Activated CD8-positive, alpha-beta memory T cell treated with anti-CD3 and anti-CD28 coated beads for 36 hours (primary cell): ENCODE data around the gene FXYD6. TPM values are rescaled to one million over a fixed set of nuclear protein-coding genes. Genes with fewer than 3 reads are reported as not detected.

Experiments used
- CTCF ChIA-PET: fragments of 350-600 bp; sonication (Branson Sonifier 250); formaldehyde crosslinking; loops from one replicate; lab custom pipeline; 2021; ENCODE audit warnings: antibody characterized with exemption; lab: Charles Lee
- POLR2A ChIA-PET: fragments of 350-600 bp; sonication (Branson Sonifier 250); formaldehyde crosslinking; loops from one replicate; lab custom pipeline; 2021; ENCODE audit warnings: antibody characterized with exemption; lab: Charles Lee
- total RNA-seq, 2 experiments: library from RNA; stranded (reverse); gene quantifications; one replicate each; pipeline ENCODE4 v1.2.3, GENCODE V29; 2021

The FXYD6 gene
- total RNA-seq, 2 experiments from 2014 or later: 0.10 TPM; not detected in 1

- ChIA-PET POLR2A (no interaction called here), CTCF (interaction anchor here (1.2 kb wide), 1 partner anchor 10 kb away, joined by 4 read pairs; no protein-coding TSS in a partner anchor)
These were observed 15.1 kb downstream of the FXYD6 start for GRCh38 chr11:117861151-117862018.

GRCh38 chr11:117860139-117860538 lies 16.3 kb downstream of the FXYD6 start:
- POLR2A ChIA-PET: no interaction called here
- CTCF ChIA-PET: interaction anchor here (0.7 kb wide), 1 partner anchor 434 kb away, joined by 3 read pairs; no protein-coding TSS in a partner anchor

GRCh38 chr11:117859488-117860112 lies 16.9 kb downstream of the FXYD6 start:
- ChIA-PET CTCF (interaction anchor here (0.7 kb wide), 1 partner anchor 434 kb away, joined by 3 read pairs; no protein-coding TSS in a partner anchor), POLR2A (no interaction called here)

- CTCF ChIA-PET: no interaction called here
- POLR2A ChIA-PET: no interaction called here
These were observed 17.4 kb downstream of the FXYD6 start for GRCh38 chr11:117859061-117859460.

- POLR2A ChIA-PET: no interaction called here
These were observed 18.6 kb downstream of the FXYD6 start for GRCh38 chr11:117857734-117858414.

GRCh38 chr11:117855912-117856651 lies 20.4 kb downstream of the FXYD6 start:
- ChIA-PET CTCF (interaction anchor here (1.1 kb wide), 1 partner anchor 12 kb away, joined by 4 read pairs; no protein-coding TSS in a partner anchor), POLR2A (no interaction called here)

More at GRCh38 chr11:117857734-117858414, 18.6 kb downstream of the FXYD6 start:
- CTCF ChIA-PET: no interaction called here

- CTCF ChIA-PET: interaction anchor here (0.6 to 1.4 kb wide), 4 partner anchors 11 to 257 kb away, joined by 3 to 5 read pairs (median 4); no protein-coding TSS in a partner anchor
- POLR2A ChIA-PET: no interaction called here
These were observed 21.1 kb downstream of the FXYD6 start for GRCh38 chr11:117855186-117855845.

GRCh38 chr11:117852309-117852708 lies 24.1 kb downstream of the FXYD6 start:
- POLR2A ChIA-PET: no interaction called here
- CTCF ChIA-PET: interaction anchor here (1.1 to 1.6 kb wide), 3 partner anchors 10 to 98 kb away, joined by 4 to 5 read pairs (median 4); no protein-coding TSS in a partner anchor

- CTCF ChIA-PET: interaction anchor here (1.1 to 1.6 kb wide), 3 partner anchors 10 to 98 kb away, joined by 4 to 5 read pairs (median 4); no protein-coding TSS in a partner anchor
- POLR2A ChIA-PET: no interaction called here
These were observed 24.6 kb downstream of the FXYD6 start for GRCh38 chr11:117851852-117852251.

GRCh38 chr11:117851106-117851505 lies 25.4 kb downstream of the FXYD6 start:
- ChIA-PET CTCF (interaction anchor here (1.1 to 1.6 kb wide), 3 partner anchors 11 to 99 kb away, joined by 4 to 5 read pairs (median 4); no protein-coding TSS in a partner anchor), POLR2A (no interaction called here)

- POLR2A ChIA-PET: no interaction called here
- CTCF ChIA-PET: interaction anchor here (1.1 kb wide), 1 partner anchor 97 kb away, joined by 3 read pairs; no protein-coding TSS in a partner anchor
These were observed 26.6 kb downstream of the FXYD6 start for GRCh38 chr11:117849781-117850414.

- ChIA-PET CTCF (interaction anchor here (0.6 to 5.7 kb wide), 22 partner anchors 9 to 214 kb away, joined by 3 to 65 read pairs (median 4); partner anchors contain the start of genes FXYD2 and FXYD6), POLR2A (interaction anchor here (1.2 kb wide), 1 partner anchor 155 kb away, joined by 3 read pairs; no protein-coding TSS in a partner anchor)
These were observed 32.6 kb downstream of the FXYD6 start for GRCh38 chr11:117843666-117844484.

GRCh38 chr11:117842131-117842941 lies 34.1 kb downstream of the FXYD6 start:
- POLR2A ChIA-PET: no interaction called here
- CTCF ChIA-PET: interaction anchor here (1.0 to 5.7 kb wide), 6 partner anchors 33 to 212 kb away, joined by 3 to 65 read pairs (median 5); no protein-coding TSS in a partner anchor

GRCh38 chr11:117841551-117842031 lies 34.9 kb downstream of the FXYD6 start:
- ChIA-PET CTCF (interaction anchor here (5.7 kb wide), 1 partner anchor 104 kb away, joined by 65 read pairs; no protein-coding TSS in a partner anchor), POLR2A (no interaction called here)

GRCh38 chr11:117840881-117841550 lies 35.4 kb downstream of the FXYD6 start:
- ChIA-PET POLR2A (no interaction called here), CTCF (interaction anchor here (1.4 kb wide), 1 partner anchor 106 kb away, joined by 8 read pairs; no protein-coding TSS in a partner anchor)
